Measurements from ENCODE around the gene ARSI. TPM values are rescaled to one million over a fixed set of nuclear protein-coding genes. Genes with fewer than 3 reads are reported as not detected.

ARSI gene
- total RNA-seq, 1 donor: 4.7 TPM

- H3K4me3 ChIP-seq (ENCODE audit: insufficient read depth, low read length): no peak overlapping the region
- no peaks in the 10 kb centered on the region for H3K36me3 ChIP-seq (ENCODE audit: insufficient read depth, low read length)
- H3K27ac ChIP-seq (ENCODE audit: low read depth, low read length): no peak overlapping the region
- H3K9me3 ChIP-seq (ENCODE audit: low read depth, low read length): no peaks in the 10 kb centered on the region
- H4K20me1 ChIP-seq (ENCODE audit: insufficient read depth, low read length): no peaks in the 10 kb centered on the region
- no peak for DNase-seq (ENCODE audit: insufficient read length, low spot score, missing footprints)
- H3K4me1 ChIP-seq (ENCODE audit: insufficient read depth, low read length): peaks cover 21% of the 10 kb centered on the region
- no peak overlapping the region for H3K4me2 ChIP-seq (ENCODE audit: insufficient read depth, low read length)
- H2AFZ ChIP-seq (ENCODE audit: low read length): no peak overlapping the region
- H3K79me2 ChIP-seq (ENCODE audit: insufficient read depth, low read length): no peaks in the 10 kb centered on the region
- no peak for TF ChIP-seq CTCF (IDR thresholded peaks at IDR 0.05; ENCODE audit: extremely low read depth, low read depth, low read length)
- no peaks in the 10 kb centered on the region for H3K27me3 ChIP-seq (ENCODE audit: insufficient read depth, low read length)
Observed at GRCh38 chr5:150323819-150324218, 21.1 kb upstream of the ARSI start.

- DNase-seq (ENCODE audit: insufficient read length, low spot score, missing footprints): no peak
- H3K4me3 ChIP-seq (ENCODE audit: insufficient read depth, low read length): no peak overlapping the region
- H3K4me2 ChIP-seq (ENCODE audit: insufficient read depth, low read length): no peak overlapping the region
- H3K36me3 ChIP-seq (ENCODE audit: insufficient read depth, low read length): no peaks in the 10 kb centered on the region
- H3K27ac ChIP-seq (ENCODE audit: low read depth, low read length): no peak overlapping the region
- H3K9me3 ChIP-seq (ENCODE audit: low read depth, low read length): no peaks in the 10 kb centered on the region
- no peaks in the 10 kb centered on the region for H4K20me1 ChIP-seq (ENCODE audit: insufficient read depth, low read length)
- H3K4me1 ChIP-seq (ENCODE audit: insufficient read depth, low read length): peaks cover 28% of the 10 kb centered on the region
- TF ChIP-seq CTCF (IDR thresholded peaks at IDR 0.05; ENCODE audit: extremely low read depth, low read depth, low read length): no peak
- H3K27me3 ChIP-seq (ENCODE audit: insufficient read depth, low read length): no peaks in the 10 kb centered on the region
- no peaks in the 10 kb centered on the region for H3K79me2 ChIP-seq (ENCODE audit: insufficient read depth, low read length)
- no peak overlapping the region for H2AFZ ChIP-seq (ENCODE audit: low read length)
Observed at GRCh38 chr5:150323092-150323491, 20.4 kb upstream of the ARSI start.

- H3K79me2 ChIP-seq (ENCODE audit: insufficient read depth, low read length): no peaks in the 10 kb centered on the region
- H3K9me3 ChIP-seq (ENCODE audit: low read depth, low read length): no peaks in the 10 kb centered on the region
- no peak overlapping the region for H2AFZ ChIP-seq (ENCODE audit: low read length)
- no peaks in the 10 kb centered on the region for H4K20me1 ChIP-seq (ENCODE audit: insufficient read depth, low read length)
- H3K4me2 ChIP-seq (ENCODE audit: insufficient read depth, low read length): no peak overlapping the region
- TF ChIP-seq CTCF (IDR thresholded peaks at IDR 0.05; ENCODE audit: extremely low read depth, low read depth, low read length): no peak
- no peak overlapping the region for H3K27ac ChIP-seq (ENCODE audit: low read depth, low read length)
- H3K4me3 ChIP-seq (ENCODE audit: insufficient read depth, low read length): no peak overlapping the region
- H3K4me1 ChIP-seq (ENCODE audit: insufficient read depth, low read length): peaks cover 37% of the 10 kb centered on the region
- H3K36me3 ChIP-seq (ENCODE audit: insufficient read depth, low read length): no peaks in the 10 kb centered on the region
- DNase-seq (ENCODE audit: insufficient read length, low spot score, missing footprints): no peak
- no peaks in the 10 kb centered on the region for H3K27me3 ChIP-seq (ENCODE audit: insufficient read depth, low read length)
Observed at GRCh38 chr5:150322202-150322601, 19.5 kb upstream of the ARSI start.

GRCh38 chr5:150321784-150322183 lies 19.1 kb upstream of the ARSI start:
- no peak overlapping the region for H3K27ac ChIP-seq (ENCODE audit: low read depth, low read length)
- H4K20me1 ChIP-seq (ENCODE audit: insufficient read depth, low read length): no peaks in the 10 kb centered on the region
- no peak for TF ChIP-seq CTCF (IDR thresholded peaks at IDR 0.05; ENCODE audit: extremely low read depth, low read depth, low read length)
- no peaks in the 10 kb centered on the region for H3K9me3 ChIP-seq (ENCODE audit: low read depth, low read length)
- peaks cover 41% of the 10 kb centered on the region for H3K4me1 ChIP-seq (ENCODE audit: insufficient read depth, low read length)
- no peak overlapping the region for H3K4me3 ChIP-seq (ENCODE audit: insufficient read depth, low read length)
- no peaks in the 10 kb centered on the region for H3K36me3 ChIP-seq (ENCODE audit: insufficient read depth, low read length)
- no peak overlapping the region for H3K4me2 ChIP-seq (ENCODE audit: insufficient read depth, low read length)
- no peak for DNase-seq (ENCODE audit: insufficient read length, low spot score, missing footprints)
- no peaks in the 10 kb centered on the region for H3K79me2 ChIP-seq (ENCODE audit: insufficient read depth, low read length)
- H2AFZ ChIP-seq (ENCODE audit: low read length): no peak overlapping the region
- no peaks in the 10 kb centered on the region for H3K27me3 ChIP-seq (ENCODE audit: insufficient read depth, low read length)

Data from osteoblast (primary cell).